HCT116 (cell line): Measurements from ENCODE around the gene ZAP70.

Experiments used
- CEBPB ChIP-seq: IDR thresholded peaks from 2 replicates; pipeline ENCODE4 v1.6.1; 2012; ENCODE audit warnings: low read depth
- ELF1 ChIP-seq: IDR thresholded peaks from 2 replicates; pipeline ENCODE4 v1.6.1; 2012; ENCODE audit warnings: low read depth, borderline replicate concordance
- EZH2 ChIP-seq: fragments of 200-600 bp; sonication (generic); IDR thresholded peaks from 2 replicates; pipeline ENCODE4 v1.6.1; 2017; ENCODE audit warnings: antibody characterized with exemption, mixed run types
- FOSL1 ChIP-seq: IDR thresholded peaks from 2 replicates; pipeline ENCODE4 v1.6.1; 2012; ENCODE audit warnings: low read depth
- JUND ChIP-seq: IDR thresholded peaks from 2 replicates; pipeline ENCODE4 v1.6.1; 2012
- POLR2A ChIP-seq: IDR thresholded peaks from 2 replicates; pipeline ENCODE4 v1.7.0; 2011; ENCODE audit warnings: borderline replicate concordance; ENCODE audit not compliant: insufficient read depth, insufficient read length; ENCODE audit errors: extremely low read depth
- SP1 ChIP-seq: IDR thresholded peaks from 2 replicates; pipeline ENCODE4 v1.6.1; 2012; ENCODE audit warnings: low read depth
- ZNF274 ChIP-seq: fragments of 200-500 bp; sonication (Bioruptor generic); IDR thresholded peaks from 2 replicates; pipeline ENCODE4 v1.6.1; 2014; ENCODE audit warnings: mild to moderate bottlenecking, low read depth, low read length, inconsistent platforms
- TF ChIP-seq, protein P1 (sequence below), 3 experiments: fragments of 200-600 bp in 1 of 3; sonication (generic) in 1 of 3; IDR thresholded peaks in 2 of 3; conservative IDR thresholded peaks in 1 of 3; 2 replicates each; pipeline ENCODE4 v1.5.1; 2012 to 2017; ENCODE audit warnings: low read depth in 2 of 3, low read length in 2 of 3, antibody characterized with exemption in 1 of 3, borderline replicate concordance in 1 of 3, control low read depth in 1 of 3, mild to moderate bottlenecking in 1 of 3, mixed read lengths in 1 of 3, mixed run types in 1 of 3, moderate library complexity in 1 of 3; ENCODE audit not compliant: insufficient read depth in 1 of 3
- TF ChIP-seq, protein P2 (sequence below): IDR thresholded peaks from 2 replicates; pipeline ENCODE4 v1.6.1; 2012
- TF ChIP-seq, protein P3 (sequence below): IDR thresholded peaks from 2 replicates; pipeline ENCODE4 v1.6.1; 2011; ENCODE audit warnings: mild to moderate bottlenecking, low read length, moderate library complexity; ENCODE audit not compliant: insufficient replicate concordance; ENCODE audit errors: extremely low read depth

DNA sequence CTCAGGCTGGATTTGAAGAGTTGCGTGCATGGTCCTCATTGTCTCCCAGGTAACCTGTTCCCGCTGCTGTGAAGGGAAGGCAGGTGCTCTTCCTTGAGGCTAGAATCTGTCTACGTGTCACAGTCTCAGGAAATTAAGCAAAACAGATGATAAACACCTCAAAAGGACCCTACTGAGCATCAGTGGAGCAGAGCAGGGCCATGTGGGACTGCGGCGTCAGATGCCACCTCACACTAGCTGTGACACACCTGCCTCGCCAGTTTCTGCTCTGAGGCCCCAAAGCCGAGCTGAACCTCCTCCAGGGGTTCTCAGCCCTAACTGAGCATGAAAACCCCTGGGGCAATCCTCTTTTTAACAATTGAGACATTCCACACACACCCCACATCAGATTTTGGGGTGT is 41.9 kb upstream of the ZAP70 start:
- TF ChIP-seq, protein P1, sequence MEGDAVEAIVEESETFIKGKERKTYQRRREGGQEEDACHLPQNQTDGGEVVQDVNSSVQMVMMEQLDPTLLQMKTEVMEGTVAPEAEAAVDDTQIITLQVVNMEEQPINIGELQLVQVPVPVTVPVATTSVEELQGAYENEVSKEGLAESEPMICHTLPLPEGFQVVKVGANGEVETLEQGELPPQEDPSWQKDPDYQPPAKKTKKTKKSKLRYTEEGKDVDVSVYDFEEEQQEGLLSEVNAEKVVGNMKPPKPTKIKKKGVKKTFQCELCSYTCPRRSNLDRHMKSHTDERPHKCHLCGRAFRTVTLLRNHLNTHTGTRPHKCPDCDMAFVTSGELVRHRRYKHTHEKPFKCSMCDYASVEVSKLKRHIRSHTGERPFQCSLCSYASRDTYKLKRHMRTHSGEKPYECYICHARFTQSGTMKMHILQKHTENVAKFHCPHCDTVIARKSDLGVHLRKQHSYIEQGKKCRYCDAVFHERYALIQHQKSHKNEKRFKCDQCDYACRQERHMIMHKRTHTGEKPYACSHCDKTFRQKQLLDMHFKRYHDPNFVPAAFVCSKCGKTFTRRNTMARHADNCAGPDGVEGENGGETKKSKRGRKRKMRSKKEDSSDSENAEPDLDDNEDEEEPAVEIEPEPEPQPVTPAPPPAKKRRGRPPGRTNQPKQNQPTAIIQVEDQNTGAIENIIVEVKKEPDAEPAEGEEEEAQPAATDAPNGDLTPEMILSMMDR (IDR thresholded peaks at IDR 0.05 in 2 of 3, conservative IDR thresholded peaks at IDR 0.05 in 1 of 3; ENCODE audit: borderline replicate concordance in 1 of 3, insufficient read depth in 1 of 3, low read depth in 2 of 3, low read length in 2 of 3): no peak
- TF ChIP-seq POLR2A: no peak
- no peak for TF ChIP-seq SP1
- no peak for TF ChIP-seq JUND
- TF ChIP-seq, protein P2, sequence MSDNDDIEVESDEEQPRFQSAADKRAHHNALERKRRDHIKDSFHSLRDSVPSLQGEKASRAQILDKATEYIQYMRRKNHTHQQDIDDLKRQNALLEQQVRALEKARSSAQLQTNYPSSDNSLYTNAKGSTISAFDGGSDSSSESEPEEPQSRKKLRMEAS: no peak
- no peak for TF ChIP-seq ZNF274
- no peak for TF ChIP-seq ELF1
- TF ChIP-seq CEBPB: no peak
- TF ChIP-seq FOSL1: no peak
- TF ChIP-seq, protein P3, sequence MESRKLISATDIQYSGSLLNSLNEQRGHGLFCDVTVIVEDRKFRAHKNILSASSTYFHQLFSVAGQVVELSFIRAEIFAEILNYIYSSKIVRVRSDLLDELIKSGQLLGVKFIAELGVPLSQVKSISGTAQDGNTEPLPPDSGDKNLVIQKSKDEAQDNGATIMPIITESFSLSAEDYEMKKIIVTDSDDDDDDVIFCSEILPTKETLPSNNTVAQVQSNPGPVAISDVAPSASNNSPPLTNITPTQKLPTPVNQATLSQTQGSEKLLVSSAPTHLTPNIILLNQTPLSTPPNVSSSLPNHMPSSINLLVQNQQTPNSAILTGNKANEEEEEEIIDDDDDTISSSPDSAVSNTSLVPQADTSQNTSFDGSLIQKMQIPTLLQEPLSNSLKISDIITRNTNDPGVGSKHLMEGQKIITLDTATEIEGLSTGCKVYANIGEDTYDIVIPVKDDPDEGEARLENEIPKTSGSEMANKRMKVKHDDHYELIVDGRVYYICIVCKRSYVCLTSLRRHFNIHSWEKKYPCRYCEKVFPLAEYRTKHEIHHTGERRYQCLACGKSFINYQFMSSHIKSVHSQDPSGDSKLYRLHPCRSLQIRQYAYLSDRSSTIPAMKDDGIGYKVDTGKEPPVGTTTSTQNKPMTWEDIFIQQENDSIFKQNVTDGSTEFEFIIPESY: no peak
- no peak for TF ChIP-seq EZH2
